Middle frontal gyrus (tissue), 1 donor: Measurements from ENCODE around the gene LY6G6F.

Experiments used
- DNase-seq: peaks from one replicate; pipeline ENCODE4 v3.0.0-alpha.2; 2015; ENCODE audit warnings: low spot score; ENCODE audit errors: extremely low spot score

The LY6G6F gene

DNA sequence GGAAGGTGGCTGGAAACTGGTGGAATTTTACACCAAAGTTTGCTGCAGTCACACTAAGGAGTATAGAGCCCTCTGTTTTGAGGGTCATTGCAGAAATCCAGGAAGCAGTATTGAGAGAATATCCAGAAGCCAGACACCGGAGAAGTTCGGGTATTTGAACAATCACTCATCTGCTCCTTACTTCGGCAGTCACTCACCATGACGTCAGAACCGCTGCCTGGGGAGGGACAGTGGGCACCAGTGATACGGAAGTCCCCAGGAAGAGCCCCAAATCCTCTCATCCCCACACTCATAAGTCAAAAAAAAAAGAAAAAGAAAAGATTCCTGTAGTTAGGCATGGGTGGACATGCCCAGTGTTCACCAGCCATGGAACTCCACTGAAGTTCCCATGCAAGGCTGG, 29.8 kb upstream of the LY6G6F start:
- no peak for DNase-seq

DNA sequence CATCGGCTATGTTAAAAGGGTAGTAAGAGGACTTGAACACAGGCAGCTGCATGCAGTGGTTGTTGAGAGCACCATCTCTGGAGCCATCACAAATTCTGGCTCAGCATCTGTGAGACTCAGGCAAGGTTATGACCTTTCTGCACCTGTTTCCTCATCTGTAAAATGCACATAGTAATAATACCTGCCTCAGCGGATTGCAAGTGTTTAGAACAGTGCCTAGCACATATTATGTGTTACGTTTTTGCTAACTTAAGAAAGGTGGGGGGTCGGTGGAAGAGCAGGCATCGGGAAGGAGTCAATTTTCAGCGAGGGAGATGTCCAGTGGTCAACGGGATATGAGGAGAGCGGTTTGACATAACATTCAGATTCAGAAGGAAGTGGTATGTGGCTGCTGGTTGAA, 28.7 kb upstream of the LY6G6F start:
- no peak for DNase-seq

DNA sequence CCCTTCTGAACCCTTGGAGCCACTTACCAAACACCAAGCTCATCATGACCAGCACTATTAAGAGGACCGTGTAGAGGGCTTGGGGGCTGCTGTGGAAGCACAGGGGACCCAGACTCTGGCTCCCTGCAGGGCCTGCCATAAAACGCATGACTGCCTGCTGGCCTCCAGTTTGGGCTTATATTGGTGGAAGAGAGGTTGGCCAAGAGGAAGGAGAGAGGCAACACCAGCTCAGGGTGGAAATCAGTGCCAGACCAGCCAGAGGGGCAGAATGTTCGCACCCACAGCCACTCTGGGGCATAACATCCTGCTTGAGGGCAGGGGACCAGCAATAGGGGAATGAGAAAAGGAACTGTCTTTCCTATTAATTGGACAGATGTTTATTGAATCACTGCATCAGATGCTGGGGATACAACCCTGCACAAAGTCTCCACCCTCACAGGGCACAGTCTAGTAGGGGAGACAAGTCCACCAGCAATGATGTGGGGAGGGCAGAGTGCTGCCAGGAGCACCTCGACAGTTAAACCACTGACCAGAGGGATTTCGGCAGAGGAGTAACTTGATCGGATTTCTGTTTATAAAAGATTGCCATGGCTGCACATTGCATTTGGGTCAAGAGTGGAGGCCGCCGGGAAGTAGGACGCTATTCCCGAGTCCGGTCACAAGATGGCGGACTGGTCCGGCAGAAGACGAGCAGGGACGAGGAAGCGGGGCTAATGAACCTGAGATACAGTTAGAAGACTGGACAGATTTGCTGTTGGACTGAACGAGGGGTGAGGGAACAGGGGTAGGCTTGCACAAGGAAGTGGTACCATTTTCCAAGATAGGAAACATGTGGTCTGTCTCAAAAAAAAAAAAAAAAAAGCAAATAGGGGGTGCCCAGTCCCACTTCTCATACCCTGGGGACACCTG, 26.2 kb upstream of the LY6G6F start, which contains the start of gene LY6G5C:
Gene LY6G5C (minus strand): TSS at position 842 of the 909 bp plus-strand sequence. CDS start 694 bp downstream, at position 148.
- DNase-seq: peak; percentile 63

DNA sequence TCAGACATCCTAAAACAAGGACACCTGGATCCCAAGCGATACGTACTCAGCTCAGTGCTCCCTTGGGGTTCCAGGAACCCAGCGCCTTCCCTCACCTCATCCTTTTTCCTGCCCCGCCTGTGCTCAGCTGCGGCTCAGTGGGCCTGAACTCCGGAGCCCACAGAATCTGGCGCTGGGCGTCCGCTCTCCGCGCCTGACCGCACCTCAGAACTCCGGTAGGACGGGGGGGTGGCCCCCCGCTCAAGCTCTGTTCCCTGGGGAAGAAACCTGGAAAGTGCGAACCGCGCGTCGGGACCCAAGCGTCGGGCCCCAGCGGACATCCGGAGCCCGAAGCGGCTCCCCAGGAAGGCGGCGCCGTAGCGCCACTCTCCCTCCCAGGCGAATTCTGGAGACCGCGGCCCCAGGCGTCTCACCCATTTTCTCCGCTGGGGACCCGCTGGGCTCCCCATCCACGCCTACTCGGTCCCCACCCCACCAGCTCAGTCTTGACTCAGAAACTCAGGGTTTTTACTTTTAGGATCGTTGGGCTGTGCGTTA, 25.5 kb upstream of the LY6G6F start:
- DNase-seq: no peak

DNA sequence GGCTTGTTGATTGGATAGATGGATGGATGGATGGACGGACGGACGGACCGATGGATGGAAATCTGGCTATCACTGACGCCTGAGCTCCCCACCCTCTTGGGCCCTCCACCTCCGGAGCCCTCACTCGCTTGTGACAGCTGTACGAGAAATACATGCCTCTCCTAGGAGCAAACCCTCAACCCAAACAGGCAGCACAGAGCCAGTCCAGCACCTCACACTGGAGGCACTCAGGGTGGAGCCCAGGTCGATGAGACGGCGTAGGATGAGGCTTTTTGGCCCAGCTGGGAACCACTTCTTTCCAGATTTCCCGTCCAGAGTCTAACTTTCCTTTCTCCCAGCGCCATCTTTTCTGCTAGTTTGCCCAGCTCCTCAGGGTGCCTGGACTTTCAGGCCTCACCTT, 23.1 kb upstream of the LY6G6F start:
- no peak for DNase-seq

DNA sequence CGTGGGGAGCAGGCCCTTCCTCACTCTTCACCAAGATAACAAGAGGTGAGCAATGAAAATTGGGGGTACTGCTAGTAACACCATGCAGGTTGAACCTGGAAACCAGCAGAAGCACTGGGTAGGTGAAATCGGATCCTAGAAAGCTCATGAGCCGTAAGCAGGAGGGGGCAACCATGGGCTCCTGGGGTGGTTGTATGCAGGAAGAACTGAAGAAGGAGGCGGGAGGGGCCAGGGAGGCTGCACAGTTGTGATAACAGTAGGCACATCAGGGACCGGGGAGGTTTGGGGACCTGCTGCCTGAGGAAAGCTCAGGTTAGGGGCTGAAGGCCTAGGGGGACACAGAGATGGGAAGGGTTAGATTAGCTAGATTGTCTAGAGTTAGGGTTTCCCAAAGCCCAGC, 20.2 kb upstream of the LY6G6F start:
- no peak for DNase-seq

DNA sequence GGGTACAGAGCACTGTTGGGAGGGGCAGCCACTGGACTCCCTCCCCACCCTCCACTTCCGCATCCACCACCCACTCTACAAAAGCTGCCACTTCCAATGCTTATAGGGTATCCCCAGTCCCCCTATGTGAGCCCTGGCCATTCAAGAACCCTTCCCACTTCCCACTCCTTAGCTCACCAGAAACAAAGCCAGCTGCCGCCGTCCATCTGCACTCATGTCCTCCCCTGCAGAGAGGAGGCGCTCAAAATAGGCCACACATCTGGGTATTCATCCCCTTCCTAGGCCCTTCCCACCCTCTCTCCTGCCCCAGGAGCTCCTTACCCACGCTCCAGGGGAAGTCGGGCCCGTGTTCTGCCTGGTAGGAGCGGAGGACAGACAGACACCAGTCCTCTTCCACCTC, 19.3 kb upstream of the LY6G6F start:
- DNase-seq: no peak

DNA sequence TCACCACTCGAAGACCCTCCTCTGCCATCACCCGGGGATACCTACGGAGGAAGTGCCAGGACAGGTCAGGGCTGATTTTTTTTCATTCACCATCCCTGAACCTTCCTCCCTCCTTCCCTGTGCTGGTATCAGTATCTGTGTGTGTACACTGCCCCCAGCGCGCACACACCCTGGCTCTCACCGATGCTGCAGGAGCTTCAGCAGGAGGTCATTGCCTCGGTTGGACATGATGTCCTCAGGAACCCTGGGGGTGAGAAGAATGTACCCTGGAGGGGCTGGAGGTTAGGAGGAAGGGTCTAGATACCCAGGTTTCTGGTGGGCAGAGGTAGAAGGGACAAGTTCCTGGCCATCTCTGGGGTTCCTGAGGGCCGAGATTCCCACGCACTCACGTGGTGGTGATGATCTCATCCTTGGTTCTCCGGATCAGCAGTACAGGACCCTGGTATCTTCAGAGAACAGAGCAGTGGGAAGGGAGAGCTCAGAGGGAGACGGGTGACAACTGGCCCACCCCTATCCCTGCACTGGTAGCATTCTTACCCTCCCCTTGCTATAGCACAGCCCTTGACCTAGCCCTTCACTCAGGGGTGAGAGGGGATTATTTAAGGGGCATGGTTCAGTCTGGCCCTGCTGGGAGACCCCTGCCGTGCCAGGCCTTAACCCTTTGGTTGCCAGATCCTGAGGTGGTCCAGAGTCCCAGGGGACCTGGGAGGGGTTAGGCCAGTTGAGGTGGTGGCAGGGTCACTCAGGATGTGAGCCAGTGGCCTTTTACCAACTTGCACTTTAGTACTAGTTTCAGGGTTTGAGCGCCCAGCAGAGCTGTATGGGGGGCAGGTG, 18.6 kb upstream of the LY6G6F start:
- no peak for DNase-seq

DNA sequence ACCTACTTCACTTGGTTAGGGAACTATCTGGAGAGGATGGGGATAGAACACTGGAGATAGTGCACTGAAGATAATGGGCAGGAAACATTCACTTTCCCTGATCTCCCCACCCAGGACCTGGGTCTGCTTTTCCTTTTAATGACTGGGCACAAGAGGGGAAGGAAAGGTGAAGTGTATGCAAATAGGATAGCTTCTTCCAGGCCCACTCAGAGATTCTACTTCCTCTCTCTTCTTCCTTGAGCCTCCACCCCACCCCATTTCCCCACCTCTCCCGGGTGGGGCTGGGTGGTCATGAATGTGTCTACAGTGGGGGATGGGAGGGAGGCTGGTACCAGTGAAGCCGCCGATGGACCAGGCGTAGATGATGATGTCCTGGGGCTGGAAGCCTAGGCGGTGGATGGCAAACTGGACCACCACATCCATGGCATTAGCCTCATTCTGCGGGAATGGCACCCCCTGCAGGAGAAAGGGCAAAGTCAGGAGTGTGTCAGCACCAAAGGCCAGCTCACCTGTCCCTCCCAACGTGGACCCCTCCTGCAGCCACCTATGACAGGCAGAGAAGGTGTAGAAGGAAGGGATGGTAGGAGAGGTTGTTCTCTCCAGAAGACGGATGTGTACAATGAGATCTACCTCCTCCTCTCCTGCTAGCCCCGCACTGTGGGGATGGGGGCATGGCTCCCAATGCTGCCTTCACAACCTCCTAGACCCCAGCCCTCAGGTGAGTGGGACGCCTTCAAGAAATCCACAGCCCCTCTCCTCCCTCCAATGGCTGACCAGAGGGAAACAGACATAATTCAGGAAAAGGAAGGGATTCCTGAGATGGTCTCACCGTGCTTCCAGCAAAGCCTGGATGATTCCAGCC, 17.2 kb upstream of the LY6G6F start:
- DNase-seq: no peak

DNA sequence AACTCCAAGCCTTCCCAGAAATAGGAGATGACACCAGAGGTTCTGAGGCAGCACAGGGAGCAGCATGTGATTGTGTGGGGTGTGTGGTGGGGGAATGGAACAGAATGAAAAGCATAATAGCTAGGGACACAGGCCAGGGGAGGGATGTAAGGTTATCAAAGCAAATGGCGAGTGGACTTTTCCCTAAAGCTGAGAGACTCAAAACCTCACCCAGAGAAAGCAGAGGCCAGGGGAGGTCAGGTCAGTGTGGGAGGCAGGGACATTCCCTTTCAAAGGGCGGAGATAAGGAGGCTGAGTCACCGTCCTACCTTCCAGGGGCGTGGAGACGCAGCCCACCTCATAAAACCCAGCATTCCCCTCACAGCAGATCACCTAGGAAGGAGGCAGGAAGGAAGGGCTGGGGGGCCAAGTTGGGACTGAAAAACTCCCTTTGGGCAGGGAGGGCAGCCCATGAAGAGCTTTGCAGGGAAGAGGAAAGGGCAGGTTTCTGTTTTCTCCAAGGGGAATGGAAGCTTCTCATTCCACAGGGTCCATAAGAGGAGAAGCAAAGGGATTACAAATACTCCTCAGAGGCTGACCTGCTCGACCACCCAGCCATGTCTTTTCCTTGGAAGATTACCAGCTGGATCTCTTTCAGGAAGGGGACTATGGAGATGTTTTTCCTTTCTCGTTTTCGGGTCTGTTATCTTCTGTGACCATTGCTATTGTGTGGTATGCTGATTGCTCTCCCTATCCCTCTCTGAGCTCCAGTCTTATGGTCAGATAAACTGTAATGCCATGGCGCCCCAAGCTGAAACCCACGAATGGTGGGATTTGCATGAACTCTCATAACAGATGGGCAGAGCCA, 16.2 kb upstream of the LY6G6F start:
- no peak for DNase-seq

DNA sequence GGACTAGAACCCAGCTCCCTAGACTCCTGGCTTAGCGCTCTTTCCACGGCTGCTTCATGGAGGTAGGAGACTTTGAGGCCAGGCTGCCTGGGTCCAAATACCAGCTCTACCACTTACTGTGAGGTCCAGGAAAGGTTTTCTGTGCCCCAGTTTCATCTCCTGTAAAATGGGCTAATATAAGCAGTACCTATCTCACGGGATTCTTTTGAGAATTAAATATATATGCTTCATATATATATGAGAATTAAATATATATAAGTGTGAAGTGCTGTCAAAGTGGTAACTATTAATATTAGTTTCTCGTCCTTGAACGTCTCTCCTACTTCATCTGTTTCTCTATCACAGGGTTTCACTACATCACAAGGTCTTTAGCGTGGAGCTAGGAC, 15.6 kb upstream of the LY6G6F start:
- DNase-seq: no peak

DNA sequence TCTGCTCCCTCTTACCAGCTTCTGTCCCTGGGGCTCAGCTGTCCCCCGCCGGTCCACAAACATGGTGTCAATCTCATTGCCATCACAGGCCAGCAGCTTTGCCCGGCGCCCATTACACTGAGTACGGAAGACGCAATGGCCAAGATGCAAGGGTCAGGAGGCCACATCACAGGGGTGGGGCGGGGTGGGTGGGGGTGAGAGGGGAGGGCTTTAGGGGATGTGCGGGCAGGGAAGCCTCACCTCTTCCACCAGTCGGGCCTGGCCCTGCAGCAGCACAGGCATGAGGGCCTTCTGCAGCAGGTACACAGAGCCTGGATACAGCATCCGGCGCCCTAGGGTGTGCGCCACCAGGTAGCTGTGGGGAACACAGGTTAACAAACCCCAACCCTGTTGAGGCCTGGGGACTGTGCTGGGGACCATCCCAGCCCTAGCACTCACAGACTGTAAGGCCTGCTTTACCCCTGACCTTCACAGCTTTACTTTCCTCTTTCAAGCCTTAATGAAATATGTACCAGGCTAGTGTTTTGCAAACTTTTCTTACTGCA, 15.0 kb upstream of the LY6G6F start:
- DNase-seq: no peak

DNA sequence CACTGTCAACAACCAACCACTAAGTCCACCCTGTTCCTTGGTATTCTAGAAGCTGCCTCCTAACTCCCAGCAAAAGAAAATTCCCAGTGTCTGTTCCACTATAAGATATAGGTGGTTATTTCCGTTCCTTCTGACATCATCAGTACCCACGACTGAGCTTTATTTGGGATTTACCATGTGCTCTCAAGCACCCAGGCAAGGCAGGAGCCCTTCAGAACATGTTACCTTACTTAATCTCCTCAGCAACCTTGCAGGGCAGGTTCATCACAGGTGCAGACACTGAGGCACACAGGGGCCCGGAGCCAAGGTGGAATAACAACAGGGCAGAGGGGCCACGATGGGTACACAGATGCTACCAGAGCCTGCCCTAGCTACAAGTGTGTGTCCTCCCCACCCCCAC, 14.3 kb upstream of the LY6G6F start:
- no peak for DNase-seq

DNA sequence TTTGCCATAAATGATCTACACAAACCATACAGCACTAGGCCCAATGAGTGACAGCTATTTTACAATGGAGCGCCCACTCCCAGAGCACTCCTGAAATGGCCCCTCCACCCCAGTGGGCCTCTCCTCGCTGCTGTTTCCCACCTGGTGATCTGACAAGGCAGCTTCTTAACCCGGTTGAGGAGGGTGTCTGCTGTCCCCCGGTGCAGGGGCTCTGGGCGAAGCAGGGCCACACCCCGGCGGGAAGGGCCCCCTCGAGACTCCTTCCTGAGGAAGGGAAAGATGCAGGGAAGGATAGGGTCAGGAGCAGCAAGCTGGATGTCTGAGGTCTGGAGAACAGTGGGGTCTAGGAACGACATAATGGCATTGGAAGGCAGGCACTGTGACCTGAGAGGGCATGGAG, 13.8 kb upstream of the LY6G6F start:
- DNase-seq: no peak

DNA sequence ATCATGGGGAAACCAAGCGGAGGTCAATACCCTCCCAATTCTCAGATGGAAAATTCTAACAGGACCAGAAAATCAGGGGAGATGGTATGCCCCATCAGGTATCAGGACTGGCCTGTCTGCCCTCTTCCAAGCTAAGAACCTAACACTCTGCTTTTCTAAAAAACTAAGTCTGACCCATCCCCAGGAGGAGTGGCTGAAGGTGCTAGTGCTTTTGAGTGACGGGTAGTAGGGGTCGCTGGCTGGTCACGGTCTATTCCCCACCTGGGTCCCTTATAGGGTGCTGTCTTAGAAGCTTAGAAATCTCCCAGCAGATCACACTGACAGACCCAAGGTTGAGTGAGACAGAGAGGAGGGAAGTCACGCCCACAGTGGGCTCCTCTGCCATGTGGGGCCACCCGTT, 13.1 kb upstream of the LY6G6F start:
- no peak for DNase-seq

DNA sequence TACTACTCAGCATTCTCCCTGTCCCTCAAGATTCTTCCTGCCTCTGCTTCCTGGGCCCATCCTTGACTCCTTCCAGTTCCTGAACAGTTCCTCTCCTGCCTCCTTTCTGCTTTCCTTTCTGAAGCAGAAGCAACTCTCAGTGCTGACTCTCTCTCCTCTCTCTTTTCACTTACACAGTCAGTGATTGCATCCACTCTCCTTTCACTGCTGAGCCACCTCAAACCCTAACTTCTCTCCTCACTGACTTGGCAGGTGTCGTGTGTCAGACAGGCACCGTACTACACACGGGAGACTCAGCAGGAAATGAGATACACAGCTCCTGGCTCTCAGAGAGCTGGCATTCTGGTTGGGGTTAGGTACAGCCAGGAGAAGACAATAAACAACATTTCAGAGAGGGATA, 9.1 kb upstream of the LY6G6F start:
- DNase-seq: no peak

DNA sequence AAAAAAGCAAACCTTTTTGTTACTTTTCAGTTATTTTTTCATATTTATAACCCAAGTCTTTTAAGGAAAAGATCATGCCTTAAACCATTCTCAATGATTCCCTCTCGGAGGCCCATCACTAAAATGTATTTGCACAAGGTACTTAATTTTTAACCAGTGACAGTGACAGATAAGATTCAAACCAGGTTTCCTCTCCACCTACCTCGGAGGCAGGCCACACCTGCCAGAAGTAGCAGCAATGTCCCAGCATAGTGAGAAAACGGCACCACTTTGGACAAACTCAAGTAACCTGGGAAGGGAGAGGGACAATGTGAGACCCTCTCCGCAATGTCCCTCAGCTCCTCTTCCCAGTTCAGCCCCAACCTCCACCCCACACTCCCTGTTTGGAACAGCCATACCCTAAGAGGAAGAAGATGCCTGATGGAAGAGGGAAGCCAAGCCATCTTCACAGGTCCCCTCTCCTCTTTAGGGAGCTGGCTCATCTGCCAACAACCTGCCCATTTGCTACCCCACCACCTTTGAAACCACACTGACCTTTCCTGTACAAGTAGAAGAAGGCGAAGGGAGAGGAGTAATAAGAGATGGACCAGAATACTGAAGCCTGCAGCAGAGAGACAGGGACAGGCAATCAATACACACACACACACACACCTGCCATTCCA, 5.8 kb upstream of the LY6G6F start:
- no peak for DNase-seq

DNA sequence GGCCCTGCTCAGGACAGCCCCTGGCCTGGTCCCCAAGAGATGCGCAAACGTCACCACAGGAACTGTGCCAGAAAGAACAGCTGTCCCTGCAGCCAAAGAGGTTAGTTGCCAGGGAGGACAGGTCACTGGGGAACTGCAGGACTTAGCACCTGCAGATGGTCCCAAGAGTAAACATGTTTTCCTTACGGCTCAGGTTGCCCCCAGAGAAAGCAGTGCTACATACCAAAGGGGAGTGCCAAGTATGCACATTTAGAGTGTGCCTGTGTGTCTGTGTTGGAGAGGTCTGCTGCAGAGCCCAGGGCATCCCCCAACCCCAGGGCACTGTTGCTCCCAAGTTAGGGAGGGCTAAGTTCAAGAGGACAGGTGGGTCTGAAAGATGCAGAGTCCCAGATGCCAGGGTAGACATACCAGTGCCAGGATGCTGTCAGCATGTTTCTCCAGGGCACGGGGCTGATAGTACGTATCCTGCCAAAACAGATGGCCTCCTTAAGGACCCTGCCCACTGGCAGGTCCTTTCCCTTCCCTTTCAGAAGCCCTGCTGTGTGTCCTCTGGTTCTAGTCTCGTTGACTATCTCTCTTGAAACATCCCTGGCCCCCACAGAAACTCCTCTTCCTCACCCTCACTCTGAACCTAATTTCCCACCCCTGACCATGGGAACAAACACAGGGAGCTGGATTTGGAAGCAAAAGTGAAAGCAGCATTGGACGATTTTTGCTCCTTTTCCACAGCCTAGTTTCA, 4.8 kb upstream of the LY6G6F start:
- no peak for DNase-seq

DNA sequence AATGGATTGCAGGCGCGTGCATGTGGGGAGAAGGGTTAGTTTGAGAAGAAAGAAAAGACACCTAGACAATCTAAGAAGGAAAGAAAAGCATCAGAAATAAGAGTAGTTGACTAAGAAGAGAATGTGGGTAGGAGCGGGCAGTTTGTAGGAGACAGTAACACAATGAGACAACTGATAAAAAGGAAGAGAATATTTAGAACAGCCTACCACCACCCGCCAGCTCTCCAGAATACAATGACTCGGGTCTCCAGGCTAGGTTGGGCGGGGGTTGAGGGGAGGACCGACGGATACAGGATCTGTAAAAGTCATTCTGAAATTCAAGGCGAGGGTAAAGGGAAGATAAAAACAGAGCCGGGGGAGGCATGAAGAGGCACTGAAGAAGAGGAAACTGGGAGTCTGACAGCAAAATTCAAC, 4.3 kb upstream of the LY6G6F start:
- DNase-seq: no peak
